ELF-1 (cell line): ENCODE data around the gene WBP2NL.

Experiments used
- DNase-seq: peaks from one replicate; pipeline ENCODE4 v3.0.0-alpha.2; 2016; ENCODE audit warnings: low read depth, low spot score

WBP2NL gene

DNA sequence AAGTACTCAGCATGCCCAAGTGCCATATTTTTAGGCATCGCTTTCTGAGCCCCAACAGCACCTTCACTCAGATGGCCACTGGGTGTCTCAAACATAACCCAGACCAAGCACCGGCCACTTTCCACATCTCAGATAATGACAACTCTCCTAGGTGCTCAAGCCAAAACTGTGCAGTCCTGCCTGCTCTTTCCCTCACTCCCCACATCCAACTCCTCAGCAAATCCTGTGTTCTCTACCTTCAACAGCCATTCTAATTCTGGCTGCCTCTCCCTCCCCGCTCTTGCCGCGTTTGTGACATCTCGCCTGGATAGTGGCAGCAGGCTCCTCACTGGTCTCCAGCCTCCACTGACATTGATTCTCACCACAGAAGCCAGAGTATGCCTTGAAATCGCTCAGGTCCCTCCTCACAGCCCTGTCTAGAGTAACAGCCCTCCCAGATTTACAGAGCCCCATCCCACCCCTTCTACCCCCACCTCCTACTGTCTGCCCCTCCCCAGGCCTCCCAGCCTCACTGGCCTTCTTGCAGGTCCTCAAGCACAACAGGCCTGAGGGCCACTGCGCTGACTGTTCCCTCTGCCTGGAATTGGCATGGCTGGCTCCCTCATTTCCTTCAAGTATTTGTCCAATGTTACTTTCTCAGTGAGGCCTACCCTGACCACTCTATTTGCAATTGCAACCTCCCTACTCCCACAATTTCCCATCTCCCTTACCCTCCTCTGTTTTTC is 74.2 kb downstream of the WBP2NL start:
- no peak for DNase-seq

DNA sequence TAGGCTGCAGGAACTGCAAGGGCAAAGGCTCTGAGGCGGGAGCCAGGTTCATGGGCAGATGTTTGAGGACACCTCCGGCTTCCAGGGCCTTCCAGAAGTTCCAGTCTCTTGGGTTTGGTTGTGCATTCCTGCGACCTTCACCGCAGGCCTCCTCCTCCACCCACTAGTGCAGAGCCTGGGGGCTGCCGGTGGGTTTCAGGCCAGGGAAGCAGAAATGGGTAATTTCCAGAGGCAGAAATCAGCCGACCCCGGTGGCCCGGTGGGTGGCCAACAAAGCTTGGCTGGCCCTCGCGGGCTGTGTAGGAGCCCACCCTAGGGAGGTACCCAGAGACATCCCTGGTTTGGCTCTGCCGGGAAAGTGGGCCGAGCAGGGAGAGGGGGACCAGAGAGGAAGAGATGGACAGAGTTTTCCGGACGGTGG is 75.0 kb downstream of the WBP2NL start:
- DNase-seq, result no peak

DNA sequence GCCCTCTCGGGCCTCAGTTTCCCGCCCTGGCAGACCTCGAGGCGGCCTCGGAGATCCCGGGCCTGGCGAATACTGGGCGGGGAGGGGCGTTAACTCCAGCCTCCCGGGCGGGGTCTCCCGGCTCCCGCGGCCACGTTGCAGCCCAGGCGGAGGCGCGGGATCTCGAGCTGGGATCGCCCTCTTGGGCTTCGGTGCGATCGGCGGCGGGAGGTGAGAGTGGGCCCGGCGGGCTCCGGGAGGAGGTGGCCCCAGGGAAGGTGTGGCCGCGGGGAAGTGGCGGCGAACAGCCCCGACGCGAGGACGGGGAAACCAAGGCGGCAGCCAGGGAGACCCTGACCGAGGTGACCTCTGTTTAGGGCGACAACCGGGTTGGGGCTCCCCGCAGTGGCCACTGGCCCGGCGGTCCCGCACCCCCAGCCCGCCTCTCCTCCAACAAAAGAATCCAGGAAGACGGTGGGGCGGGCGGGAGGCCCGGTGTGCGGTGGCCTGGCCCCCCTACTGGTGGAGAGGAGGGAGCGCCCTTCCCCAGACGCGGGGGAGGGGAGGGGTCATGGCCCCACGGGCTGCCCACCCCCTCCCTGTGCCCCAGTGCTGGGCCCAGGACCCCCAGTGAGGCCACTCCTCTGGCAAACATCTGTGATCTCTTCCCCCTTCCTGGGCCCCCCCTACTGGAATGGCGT is 75.7 kb downstream of the WBP2NL start, which contains the start of gene PHETA2:
Gene PHETA2, plus strand, starts transcription at position 117 of the 680 bp plus-strand sequence. CDS start 3,046 bp downstream, outside the sequence.
- DNase-seq, result peak; percentile 56

DNA sequence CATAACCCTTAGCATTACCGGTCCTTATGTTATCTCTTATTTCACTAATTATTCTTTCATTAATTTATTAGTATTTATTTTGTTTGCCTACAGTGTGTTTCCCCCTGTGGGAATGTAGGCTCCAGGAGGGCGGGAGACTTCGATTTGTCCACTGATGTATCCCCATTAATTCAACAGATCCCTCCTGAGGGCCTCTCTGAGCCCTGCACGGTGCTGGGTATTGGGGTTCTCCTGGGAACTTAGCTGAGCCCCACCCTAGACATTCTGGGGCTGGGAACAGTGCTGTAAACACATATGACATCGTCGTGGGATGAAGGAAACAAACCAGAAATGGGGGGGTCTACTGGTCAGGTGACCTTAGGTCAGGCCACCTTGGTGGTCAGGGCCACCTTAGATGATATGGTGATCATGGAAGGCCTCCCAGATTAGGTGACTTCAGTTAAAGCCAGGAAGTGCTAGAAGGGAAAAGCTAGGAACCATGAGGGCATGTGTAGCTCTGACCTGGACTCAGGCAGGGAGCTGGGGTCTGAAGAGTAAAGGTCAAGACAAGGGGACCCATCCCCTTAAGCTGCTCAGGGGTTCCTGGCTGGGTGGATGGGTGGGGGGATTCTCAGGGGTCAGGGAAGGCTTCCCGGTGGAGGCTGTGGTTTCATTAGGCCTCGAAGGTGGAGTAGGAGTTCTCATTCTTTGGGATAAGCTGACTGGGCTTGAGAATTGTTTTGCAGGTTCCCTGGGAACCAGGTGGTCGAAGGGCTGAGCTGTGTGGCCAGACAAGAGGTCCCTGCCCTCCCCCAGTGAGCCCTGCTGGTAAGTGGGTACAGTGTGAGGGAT is 76.5 kb downstream of the WBP2NL start:
- no peak for DNase-seq

DNA sequence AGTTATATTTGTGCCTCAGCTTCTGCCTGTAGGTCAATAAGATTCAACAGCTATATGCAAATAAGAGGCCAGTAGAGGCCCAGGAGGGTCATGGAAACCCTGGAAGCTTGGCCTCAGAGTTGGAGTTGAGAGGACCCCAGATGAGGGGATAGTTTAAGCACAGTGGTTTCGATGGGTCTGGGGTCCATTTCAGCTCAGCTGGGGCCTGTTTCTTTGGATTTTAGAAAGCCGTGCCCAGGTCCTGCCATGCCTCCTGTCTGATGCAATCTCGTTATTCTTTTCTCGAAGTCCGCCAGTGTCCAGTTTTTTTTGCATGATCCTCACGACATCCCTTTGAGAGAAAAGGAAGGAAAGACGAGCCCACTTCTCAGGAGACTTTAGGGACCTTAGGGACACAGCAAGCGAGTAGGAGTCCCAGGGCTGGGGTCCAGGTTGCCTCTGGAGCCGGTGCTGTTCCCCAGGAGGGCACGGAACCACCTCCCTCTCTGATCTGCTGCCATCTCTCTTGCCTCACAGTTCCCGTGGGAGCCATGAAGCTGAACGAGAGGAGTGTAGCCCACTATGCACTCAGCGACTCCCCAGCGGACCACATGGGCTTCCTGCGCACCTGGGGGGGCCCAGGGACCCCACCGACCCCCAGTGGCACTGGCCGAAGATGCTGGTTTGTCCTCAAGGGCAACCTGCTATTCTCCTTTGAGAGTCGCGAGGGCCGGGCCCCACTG is 78.3 kb downstream of the WBP2NL start:
- no peak for DNase-seq

DNA sequence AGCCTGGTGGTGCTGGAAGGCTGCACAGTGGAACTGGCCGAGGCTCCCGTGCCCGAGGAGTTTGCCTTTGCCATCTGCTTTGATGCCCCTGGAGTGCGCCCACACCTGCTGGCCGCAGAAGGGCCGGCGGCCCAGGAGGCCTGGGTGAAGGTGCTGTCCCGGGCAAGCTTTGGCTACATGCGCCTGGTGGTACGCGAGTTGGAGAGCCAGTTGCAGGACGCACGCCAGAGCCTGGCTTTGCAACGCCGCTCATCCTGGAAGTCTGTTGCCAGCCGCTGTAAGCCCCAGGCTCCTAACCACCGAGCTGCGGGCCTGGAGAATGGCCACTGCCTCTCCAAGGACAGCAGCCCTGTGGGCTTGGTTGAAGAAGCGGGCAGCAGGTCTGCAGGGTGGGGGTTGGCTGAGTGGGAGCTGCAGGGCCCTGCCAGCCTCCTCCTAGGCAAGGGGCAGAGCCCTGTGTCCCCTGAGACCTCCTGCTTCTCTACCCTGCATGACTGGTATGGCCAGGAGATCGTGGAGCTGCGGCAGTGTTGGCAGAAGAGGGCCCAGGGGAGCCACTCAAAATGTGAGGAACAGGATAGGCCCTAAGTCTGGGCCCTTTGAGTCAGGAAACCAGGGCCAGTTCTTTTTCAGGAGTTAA is 79.0 kb downstream of the WBP2NL start:
- DNase-seq, result no peak
